Spleen (tissue), 11 donors: ENCODE measurements around the gene ST6GALNAC5. TPM values are rescaled to one million over a fixed set of nuclear protein-coding genes. Genes with fewer than 3 reads are reported as not detected.

Source experiments
- microRNA-seq, 3 donors: library from miRNA; unstranded; fragments of <30 nt; microRNA quantifications; one replicate each; pipeline versions ENCODE4 to v1.1.0, GENCODE V29; 2019 to 2020
- polyA plus RNA-seq, 3 donors: library from polyadenylated mRNA; stranded (reverse); fragments of 200-250 nt; gene quantifications; one replicate each; pipeline ENCODE4 v1.2.1, GENCODE V29; 2013
- small RNA-seq, 4 donors: library from RNA; depleted of rRNA; stranded (forward); fragments of <200 nt; gene quantifications; one replicate each; pipeline ENCODE3, GENCODE V24; 2016
- total RNA-seq, 7 donors: library from RNA; depleted of rRNA in 3 of 7; stranded (reverse); fragments of >200 nt in 3 of 7; fragmentation: NEBNext Ultra II Directional in 4 of 7; extraction: Animal tissue kit (Norgen Biotek cat#: 25700) in 4 of 7; gene quantifications; one replicate each; pipeline versions ENCODE4 v1.1.0 to v1.2.1, GENCODE V29; 2016 to 2021
- donor health status: healthy with polysubstance abuse.
- donor health status: DM: no; HTN: no; CAD: no; lungs with moderate emphysema.
- donor health status: DM: no; HTN: no; CAD: no.
- donor health status: Bipolar disorder and iron deficiency.
- donor health status: healthy.
- donor health status: DM: no; HTN: no; CAD: no.
- donor health status: DM: yes; HTN: yes; CAD: no.

The ST6GALNAC5 gene
- total and polyA plus RNA-seq, 10 donors = 0.15 to 2.3 (median 1.6) TPM

Small RNA genes within 50 kb of the gene (microRNA-seq; reads per million reads assigned to microRNA genes)
- 0 reads per million in 3 donors for gene MIR7156

Small RNA genes within 50 kb of the gene (small RNA-seq; reads per million reads assigned to genes)
- 0 reads per million in 4 donors for gene MIR7156
